GM18858 (cell line): ENCODE results near the gene ERGIC1.

ENCODE experiments used
- ATAC-seq: cut with Tn5 transposase; IDR thresholded peaks from one replicate; pipeline ENCODE4 v1.9.1; 2021; ENCODE audit not compliant: unreplicated experiment

The ERGIC1 gene

DNA sequence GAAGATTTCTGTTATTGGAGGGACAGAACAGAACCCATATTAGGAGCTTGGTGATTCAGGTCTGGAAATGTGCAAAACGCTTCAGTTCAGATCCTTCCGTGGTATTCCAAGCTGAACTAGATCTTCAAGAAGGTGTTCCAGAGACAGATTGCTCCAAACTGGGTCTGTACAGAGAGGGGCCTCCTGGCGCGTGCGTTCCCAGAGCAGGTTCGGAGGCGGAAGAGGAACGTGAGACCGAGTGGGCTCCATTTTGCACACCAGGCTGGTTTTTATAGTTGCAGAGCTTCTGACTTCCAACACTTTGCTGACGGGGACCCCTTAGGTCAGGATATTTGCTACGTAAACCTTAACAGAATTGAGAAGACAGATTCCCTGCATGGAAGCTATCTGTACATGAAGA is 108.5 kb downstream of the ERGIC1 start:
- ATAC-seq: no peak

DNA sequence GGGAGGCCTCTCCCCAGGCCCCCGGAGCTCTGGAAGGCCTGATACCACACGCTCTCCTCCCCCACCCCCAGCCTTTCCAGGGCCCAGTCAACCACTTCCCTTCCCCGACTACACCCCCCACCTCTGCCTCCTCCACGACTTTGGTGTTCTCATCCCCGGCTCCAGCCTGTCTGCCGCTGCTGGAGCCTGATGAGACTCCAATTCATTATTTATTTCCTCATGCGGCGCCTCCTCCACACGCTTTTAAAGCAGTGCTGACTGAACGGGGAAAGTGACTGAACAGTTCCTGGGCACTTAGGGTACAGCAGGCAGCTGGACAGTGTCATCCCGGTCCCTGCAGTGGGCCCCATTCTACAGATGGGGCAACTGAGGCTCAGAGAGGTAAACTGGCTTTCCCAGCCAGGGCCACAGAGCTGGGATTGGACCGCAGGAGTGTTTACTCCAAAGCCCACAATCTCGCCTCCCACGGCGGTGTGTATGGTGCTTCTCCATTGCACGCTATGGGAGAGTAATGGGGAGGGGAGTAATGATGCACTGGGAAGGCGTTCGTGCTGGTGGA is 109.3 kb downstream of the ERGIC1 start:
- ATAC-seq: no peak

DNA sequence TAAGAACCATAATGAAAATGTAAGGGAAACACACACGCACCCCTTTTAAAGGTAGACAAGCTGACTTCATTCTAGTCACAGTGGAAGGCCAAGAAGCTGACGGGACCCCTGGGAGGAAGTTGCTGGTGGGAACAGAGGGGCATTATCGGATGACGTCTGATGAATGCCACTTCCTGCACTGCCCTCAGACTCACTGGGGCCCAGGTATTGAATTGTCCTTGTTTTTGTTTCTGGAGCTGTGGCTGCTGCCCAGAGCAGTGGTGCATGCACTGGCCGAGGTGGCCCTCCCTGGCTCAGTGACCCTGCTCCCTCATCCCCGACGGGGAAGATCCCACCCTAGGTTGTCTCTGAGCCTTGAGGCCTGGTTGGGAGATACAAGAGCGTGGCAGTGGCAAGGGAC is 109.9 kb downstream of the ERGIC1 start:
- ATAC-seq: no peak

DNA sequence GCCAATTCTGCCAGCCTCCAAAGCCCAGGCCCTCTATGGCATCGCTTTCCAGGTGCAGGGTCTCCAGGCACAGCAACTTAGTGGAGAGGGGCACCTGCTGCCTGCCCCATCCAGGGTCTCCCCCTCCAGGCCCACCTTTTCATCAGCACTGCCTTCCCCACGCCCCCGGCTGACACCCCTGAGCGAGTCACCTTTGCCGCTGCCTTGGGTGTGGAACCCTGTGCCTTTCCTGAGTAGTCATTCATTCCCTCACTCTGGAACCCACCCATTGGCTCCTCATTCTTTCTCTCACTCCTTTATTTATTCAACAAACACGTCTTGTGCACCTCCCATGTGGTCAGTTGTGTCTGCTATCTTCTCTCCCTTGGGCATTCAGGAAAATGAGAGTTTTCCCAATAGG is 110.7 kb downstream of the ERGIC1 start:
- ATAC-seq: no peak

DNA sequence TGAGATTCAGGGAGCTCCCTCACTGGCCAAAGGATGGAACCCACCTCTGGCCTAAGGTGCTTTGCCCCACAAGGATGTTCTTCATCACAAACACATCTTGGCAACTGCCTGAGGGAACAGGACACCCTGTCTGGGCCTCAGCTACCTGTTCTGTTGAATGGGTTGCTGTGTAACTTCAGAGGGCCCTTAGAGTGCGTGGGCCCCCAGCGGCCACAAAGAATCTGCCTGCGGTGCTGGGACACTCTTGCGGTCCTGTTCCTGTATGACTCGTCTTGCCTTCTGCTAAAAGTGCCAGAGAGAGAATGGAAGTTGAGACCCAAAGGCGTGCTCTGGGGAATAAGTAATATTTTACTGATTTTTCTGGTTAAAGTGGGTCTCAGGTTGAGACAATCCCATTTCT is 111.1 kb downstream of the ERGIC1 start:
- no peak for ATAC-seq

DNA sequence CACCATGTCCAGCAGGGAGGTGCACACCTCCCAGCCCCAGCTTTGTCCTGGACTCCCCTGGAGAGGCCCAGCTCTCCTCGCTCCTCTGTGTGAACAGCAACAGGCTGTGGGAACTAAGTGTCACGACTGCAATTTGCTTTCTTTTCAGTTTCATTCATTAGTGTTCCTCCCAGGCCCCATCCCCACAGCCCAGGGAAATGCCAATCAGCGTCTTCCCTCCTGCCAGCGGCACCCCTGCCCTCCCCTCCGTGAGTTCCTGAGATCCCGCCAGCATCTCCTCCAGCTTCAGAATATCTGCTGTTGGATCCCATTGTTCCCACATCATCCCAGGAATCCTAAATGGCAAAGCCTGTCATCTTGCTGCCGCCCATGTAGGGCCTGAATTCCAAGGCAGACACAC is 112.1 kb downstream of the ERGIC1 start:
- ATAC-seq: no peak

DNA sequence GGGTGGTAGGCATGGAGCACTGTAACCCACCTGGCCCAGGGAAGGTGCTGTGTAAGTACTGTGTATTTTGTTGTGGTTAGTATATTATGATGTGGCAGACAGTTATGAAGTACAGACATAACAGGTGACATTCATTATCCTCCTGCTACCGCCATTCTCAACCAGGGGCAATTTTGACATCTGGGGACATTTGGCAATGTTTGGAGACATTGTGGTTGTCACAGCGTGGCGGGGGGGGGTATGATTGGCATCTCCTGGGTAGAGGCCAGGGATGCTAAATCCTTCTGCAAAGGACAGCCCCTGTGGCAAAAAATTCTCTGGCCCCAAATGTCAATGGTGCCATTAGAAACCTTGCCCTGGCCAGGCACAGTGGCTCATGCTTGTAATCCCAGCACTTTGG is 115.4 kb downstream of the ERGIC1 start:
- ATAC-seq: no peak

DNA sequence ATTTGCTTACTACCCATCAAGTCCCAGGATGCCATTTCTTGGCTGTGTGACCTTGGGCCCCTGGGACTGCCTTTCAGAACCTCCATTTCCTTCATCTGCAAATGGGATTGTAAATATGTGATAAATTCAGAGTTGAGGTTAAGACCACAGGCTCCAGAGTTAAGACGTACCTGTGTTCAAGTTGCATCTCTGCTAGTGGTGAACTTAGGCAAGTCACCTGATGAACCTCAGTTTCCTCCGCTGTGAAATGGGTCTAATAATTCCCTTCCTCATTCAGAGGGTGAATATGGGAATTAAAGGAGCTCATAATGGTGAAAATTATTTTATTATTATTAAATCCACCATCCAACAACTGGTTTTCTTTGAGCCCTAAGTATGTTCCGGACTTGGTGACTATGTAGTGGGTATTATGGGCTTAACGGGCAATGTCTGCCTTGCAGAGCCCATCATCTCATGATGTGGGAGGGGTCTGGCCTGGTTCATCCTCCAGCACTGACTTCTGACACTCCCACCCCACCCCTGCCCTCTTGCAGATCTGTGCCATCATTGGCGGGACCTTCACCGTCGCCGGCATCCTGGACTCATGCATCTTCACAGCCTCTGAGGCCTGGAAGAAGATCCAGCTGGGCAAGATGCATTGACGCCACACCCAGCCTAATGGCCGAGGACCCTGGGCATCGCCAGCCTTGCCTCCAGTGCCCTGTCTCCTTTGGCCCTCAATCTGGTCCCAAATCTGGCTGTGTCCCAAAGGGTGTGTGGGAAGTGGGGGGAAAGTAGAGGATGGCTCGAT is 116.3 kb downstream of the ERGIC1 start:
- ATAC-seq: no peak

DNA sequence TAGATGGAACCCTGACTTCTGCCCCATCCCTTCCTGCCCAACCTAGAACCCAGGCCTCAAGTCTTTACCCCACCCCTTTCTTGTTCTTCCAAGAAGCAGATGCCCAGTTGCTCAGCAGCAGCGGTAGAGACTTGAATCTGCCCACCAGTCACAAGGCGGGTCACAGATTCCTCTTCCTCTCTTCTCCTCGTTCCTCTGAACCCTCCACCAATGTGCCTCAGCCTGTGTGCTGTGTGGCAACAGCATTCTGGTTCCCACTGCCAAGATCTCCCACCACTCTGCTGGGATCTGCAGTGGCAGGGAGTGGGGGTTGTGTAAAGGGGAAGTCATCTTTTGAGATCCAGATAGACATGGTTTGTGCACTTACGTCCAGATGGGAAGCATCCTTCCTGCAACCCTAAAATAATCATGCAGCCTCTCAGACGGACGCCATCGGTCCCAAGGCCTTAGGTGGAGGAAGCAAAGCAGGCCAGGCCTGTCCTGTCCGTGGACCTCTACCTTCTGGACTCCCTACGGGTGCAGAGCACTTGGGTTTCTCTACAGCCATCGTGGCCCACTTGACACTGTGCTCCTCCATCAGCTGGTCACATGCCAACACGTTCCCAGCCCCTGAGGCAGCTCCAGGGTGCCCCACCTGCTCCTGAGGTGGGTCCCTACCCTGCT is 117.5 kb downstream of the ERGIC1 start:
- ATAC-seq: no peak

DNA sequence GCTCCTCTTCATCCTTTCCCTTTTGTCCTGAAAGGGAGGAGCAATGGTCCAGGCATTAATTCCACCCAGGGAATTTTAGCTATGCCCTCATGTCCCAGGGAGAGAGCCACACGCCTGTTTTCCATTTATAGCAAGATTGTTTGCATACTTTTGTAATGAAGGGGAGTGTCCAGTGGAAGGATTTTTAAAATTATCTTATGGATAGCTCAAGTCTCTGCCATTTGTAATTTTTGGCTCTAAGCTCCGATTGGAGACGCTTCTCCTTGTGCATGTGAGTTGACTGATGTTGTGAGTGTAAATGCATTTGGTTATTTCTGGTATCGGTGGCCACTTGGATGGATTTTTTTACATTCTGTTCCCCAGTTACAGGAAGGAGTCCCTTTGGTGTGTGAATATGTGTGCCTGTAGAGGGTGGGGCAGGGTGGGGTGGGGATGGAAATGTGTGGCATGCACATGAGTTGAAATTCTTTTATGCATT is 118.0 kb downstream of the ERGIC1 start:
- no peak for ATAC-seq

DNA sequence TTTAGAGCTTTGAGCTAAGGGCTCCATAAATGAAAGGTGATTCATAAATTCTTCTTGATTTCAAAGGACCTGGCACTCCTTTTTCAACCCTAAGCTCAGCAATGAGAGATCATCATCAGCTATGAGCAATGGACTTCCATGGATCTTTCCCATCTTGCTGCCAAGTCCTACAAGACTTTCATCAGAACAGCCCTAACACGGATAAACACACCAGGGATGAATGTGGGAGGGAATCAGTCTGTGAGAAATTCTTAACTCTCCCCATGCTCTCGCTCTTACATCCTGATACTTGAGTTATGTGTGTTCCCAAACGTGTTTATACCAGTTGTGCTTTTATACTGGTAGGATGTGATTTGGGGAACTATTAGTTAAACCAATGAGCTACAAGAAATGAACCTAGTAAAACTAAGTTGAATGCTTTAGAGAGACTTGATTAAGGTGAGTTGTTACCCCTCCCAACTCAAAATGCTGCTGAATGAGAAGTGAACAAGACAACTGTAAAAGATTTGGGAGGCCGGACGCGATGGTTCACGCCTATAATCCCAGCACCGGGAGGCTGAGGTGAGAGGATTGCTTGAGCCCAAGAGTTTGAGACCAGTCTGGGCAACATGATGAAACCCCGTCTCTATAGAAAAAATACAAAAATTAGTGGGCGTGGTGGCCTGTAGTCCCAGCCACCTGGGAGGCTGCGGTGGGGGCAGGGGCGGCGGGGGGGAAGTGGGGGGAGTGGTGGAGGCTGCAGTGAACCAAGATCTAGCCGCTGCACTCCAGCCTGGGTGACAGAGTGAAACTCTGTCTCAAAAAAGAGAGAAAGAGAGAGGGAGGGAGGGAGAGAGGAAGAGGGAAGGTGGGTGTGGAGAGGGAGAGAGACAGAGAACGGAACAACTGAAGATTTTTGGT is 120.0 kb downstream of the ERGIC1 start:
- ATAC-seq: no peak

DNA sequence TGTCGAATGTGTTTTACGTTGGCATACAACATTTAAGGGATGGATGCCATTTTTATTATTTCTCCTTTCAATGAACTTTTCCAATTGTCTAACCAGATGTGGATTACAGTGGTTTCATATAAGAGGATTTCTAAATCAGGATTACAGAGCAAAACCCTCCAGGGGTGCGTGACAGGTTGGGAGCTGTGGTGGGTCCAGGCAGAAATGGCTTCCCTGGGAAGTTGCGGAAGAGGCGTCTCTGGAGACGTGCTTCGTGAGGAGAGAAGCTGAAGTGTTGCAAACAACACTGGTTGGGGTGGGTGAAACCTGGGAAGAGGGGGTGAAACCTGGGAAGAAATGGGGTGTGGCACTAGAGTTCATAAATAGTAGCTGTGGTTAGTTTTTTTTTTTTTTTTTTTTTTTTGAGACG is 120.7 kb downstream of the ERGIC1 start:
- no peak for ATAC-seq

DNA sequence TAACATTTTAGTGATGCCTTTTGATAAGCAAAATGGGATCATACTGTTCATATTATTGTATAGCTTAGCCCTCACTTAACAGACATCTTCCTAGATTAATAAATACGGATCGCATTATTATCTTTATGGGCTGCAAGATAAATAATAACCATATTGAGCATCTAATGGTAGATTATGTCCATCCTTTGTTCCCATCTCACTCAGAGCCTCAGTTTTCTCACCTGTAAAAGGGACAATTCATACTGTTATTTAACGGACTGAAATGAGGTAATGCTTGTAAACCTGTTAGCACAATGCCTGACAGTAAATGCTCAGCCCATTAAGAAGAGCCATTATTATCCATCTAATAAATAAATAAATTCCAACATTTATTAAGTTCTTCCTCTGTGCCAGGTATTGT is 122.2 kb downstream of the ERGIC1 start:
- no peak for ATAC-seq

DNA sequence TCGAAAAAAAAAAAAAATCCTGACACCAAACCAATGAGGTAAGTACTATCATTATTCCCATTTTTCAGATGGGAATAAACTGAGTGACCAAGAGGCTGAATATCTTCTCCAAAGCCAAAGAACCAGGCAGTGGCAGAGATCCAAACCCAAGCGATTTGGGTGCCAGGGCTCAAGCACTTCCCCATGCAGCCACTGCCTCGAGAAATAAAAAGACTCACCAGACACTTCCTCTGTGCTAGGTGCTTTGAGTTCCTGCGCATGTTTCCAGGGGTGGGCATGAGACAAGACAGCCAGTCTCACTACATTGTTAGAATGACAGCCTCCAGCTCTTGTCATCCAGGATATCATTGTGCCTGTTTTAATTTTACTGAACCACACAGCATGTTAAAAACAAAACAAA is 122.9 kb downstream of the ERGIC1 start:
- ATAC-seq: no peak

DNA sequence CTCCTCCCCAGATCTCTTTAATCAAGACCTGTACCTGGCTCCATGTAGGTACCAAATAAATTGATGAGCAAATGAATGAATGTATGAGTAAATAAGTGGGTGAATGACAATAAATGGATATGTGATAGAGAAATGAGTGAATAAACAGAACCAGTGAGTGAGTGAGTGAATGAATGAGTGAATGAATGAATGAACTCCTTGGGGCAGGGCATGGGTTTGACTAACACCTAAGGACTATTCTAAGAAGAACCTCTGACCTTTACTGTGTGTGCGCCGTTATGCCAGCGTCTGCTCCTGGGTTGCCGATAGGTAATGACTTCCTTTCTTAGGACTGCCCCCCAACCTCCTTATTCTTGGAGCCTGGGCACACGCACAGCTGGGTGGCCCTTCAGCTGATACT is 123.4 kb downstream of the ERGIC1 start:
- ATAC-seq: no peak

DNA sequence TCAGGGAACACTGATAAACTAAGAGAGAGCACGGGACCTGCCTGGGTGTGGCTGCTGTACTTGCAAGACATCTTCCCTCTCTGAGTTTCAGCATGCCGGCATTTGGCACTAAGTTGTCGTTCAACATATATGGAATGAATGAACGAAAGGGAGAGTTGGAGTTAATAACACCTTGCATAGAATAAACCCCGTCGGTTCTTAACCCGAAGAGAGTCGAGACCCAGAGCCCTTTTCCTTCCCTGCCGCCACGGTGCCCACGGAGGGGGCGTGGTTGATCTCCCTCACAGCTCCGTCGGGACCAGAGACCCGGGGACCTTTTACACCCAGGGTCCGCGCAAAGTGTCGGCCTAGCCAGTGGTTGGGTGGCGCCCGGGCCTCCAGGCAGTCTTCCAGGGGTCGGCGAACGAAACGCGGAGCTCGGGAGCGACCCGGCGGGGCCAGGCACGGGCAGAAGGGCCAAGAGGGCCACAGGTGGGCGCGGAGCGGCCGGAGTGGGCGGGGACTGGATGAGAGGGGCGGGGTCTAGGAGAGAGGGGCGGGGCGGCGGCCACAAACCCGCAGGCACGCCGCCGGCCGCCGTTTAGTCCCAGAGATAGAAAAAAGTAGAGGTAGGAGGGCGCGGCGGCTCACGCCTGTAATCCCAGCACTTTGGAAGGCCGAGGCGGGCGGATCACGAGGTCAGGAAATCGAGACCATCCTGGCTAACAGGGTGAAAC is 124.4 kb downstream of the ERGIC1 start:
- no peak for ATAC-seq

DNA sequence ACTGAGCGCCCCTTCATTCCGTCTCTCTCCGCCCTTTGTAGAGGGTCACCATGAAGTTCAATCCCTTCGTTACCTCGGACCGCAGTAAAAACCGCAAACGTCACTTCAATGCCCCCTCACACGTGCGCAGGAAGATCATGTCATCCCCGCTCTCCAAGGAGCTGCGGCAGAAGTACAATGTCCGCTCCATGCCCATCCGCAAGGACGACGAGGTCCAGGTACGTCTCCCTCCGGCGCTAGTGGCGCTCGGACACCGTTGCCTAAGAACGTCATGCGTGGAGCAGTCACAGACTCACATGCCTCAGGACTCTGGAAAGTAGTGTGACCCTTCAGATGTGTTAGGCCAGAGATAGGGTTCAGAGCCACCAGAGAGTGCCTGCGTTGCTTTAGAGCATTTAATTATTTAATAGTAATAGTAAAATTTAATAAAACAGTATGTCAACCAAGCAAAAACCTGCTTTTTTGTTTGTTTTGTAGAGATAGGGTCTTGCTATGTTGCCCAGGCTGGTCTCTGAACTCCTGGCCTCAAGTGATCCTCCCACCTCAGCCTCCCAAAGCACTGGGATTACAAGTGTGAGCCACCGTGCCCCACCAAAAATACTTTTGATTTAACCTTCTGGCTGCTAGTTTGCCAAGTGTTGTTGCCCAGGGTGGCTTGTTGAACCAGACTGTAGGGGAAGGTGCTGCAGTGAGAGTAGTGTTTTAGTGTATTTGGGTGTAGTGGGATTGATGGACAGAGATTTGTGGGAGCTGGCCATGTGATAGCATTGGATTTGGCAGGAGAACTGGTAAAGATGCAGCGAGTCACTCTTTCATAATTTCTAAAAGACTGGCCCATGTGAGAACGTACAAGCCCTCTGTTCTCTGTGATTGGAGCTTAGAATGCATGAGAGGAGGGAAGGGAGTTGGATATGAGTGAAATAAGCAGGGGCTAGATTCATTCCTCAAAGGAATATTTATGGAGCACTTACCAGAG is 126.1 kb downstream of the ERGIC1 start:
- ATAC-seq: no peak

DNA sequence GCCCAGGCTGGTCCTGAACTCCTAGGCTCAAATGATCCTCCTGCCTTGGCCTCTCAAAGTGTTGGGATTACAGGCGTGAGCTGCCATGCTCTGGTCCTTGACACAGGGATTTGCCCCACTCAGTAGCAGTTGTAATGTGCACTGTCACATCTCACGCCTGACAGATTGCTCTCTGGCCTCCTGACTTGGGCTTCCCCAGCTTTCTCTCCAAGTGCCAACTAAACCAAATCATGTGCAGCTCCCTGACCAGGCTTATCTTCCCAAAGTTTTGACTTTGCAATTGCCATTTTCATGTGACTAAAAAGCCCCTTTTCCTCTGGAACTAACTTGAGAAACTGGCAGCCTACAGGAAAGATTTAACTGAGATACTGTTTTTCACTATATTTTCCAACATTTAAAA is 135.9 kb downstream of the ERGIC1 start:
- ATAC-seq: no peak

DNA sequence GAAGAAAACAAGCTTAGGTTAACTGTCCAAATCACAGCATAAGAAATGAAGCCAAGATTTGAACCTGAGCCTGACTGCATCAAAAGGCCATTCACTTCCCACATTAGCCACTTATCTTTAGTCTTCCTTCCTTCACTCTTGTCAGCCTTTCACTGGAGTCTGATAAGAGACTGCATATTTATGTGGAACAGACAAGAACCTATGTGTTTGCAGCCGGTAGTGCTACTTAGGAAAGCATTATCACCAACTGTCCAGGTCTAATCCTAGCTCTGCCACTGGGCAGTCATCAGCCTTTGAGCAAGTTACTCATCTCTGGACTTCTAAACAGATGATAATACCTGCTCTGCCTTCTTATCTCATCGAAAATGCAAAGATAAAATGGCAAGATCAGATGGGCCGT is 137.4 kb downstream of the ERGIC1 start:
- ATAC-seq: no peak

DNA sequence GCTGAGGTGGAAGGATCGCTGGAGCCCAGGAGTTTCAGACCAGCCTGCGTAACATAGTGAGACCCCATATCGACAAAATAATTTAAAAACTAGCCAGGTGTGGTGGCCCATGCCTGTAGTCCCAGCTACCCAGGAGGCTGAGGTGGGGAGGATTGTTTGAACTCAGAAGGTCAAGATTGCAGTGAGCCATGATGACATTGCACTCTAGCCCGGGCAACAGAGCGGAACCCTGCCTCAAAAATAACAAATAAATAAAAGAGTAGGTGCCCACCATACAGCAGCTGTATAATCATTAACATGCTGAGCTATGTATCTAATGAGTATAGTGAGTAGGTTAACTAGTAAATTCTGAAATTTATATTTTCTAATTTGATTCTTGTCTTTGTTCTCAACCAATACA is 138.5 kb downstream of the ERGIC1 start:
- ATAC-seq: no peak
